AG04450 (cell line): ENCODE measurements around the gene LRRC51. TPM values are rescaled to one million over a fixed set of nuclear protein-coding genes. Genes with fewer than 3 reads are reported as not detected.

Experiments used
- CTCF ChIA-PET: fragments of 300-600, 350-600 bp; formaldehyde crosslinking; extraction: SDS; loops from one replicate; lab custom pipeline; 2022; ENCODE audit warnings: antibody characterized with exemption, inconsistent platforms; lab: Charles Lee
- POLR2A ChIA-PET: fragments of 350-600 bp; formaldehyde crosslinking; extraction: SDS; loops from one replicate; lab custom pipeline; 2021; ENCODE audit warnings: antibody characterized with exemption, inconsistent platforms; lab: Yijun Ruan, JAX
- DNase-seq: peaks from one replicate; pipeline ENCODE4 v3.0.0-alpha.2; 2011; ENCODE audit warnings: low read depth, low spot score
- H3K27ac ChIP-seq: one replicate; pipeline ENCODE4 v1.5.1; 2012; ENCODE audit warnings: low read depth, low read length, control low read depth
- H3K27me3 ChIP-seq: one replicate; pipeline ENCODE4 v1.6.0; 2012; ENCODE audit warnings: low read length; ENCODE audit not compliant: control insufficient read depth, insufficient read depth
- H3K4me3 ChIP-seq: 2 replicates; pipeline ENCODE4 v1.5.1; 2011; ENCODE audit warnings: mild to moderate bottlenecking, low read depth, low read length, control low read depth
- H3K9me3 ChIP-seq: 2 replicates; pipeline ENCODE4 v1.5.1; 2012; ENCODE audit warnings: low read length; ENCODE audit not compliant: control insufficient read depth, insufficient read depth
- CTCF ChIP-seq: IDR thresholded peaks from 2 replicates; pipeline ENCODE4 v1.5.1; 2011; ENCODE audit warnings: low read depth, low read length, control low read depth, inconsistent platforms
- polyA plus RNA-seq: library from polyadenylated mRNA; depleted of rRNA; stranded (reverse); fragments of >200 nt; gene quantifications from 2 replicates; pipeline ENCODE4 v1.2.3, GENCODE V29; 2011

Gene LRRC51
- polyA plus RNA-seq, 1 experiment = 8.6 TPM

- Histone ChIP-seq H3K27ac (peak overlapping the region; percentile 62), H3K9me3 (no peaks in the 10 kb centered on the region), H3K4me3 (peak overlapping the region; percentile 11), H3K27me3 (no peaks in the 10 kb centered on the region)
- DNase-seq = peak; percentile 21
- no peak for TF ChIP-seq CTCF
- CTCF ChIA-PET = no interaction called here
- POLR2A ChIA-PET = interaction anchor here (0.6 kb wide), 1 partner anchor 88 kb away, joined by 5 read pairs; no protein-coding TSS in a partner anchor
Observed at GRCh38 chr11:72069787-72070251, 10.8 kb upstream of the LRRC51 start.

GRCh38 chr11:72070491-72070890, 10.2 kb upstream of the LRRC51 start:
- no peak for TF ChIP-seq CTCF
- H3K27ac ChIP-seq = peak overlapping the region; percentile 62
- DNase-seq = no peak
- H3K27me3 ChIP-seq = no peaks in the 10 kb centered on the region
- CTCF ChIA-PET = no interaction called here
- no peak overlapping the region for H3K4me3 ChIP-seq
- no peaks in the 10 kb centered on the region for H3K9me3 ChIP-seq
- POLR2A ChIA-PET = interaction anchor here (0.7 kb wide), 1 partner anchor 30 kb away, joined by 3 read pairs; no protein-coding TSS in a partner anchor

GRCh38 chr11:72072348-72072747, 8.3 kb upstream of the LRRC51 start:
- H3K9me3 ChIP-seq = no peaks in the 10 kb centered on the region
- ChIA-PET CTCF (interaction anchor here (0.6 to 0.8 kb wide), 3 partner anchors 15 to 261 kb away, joined by 3 to 4 read pairs (median 3); no protein-coding TSS in a partner anchor), POLR2A (interaction anchor here (0.5 to 1.0 kb wide), 3 partner anchors 31 to 42 kb away, joined by 3 to 6 read pairs (median 3); no protein-coding TSS in a partner anchor)
- peak; percentile 42 for DNase-seq
- no peak for TF ChIP-seq CTCF
- H3K27me3 ChIP-seq = no peaks in the 10 kb centered on the region
- peak overlapping the region; percentile 84 for H3K27ac ChIP-seq
- H3K4me3 ChIP-seq = no peak overlapping the region

GRCh38 chr11:72075109-72075508, 5.5 kb upstream of the LRRC51 start:
- TF ChIP-seq CTCF = peak; percentile 18; the same call in 1 of the 2 replicates
- CTCF ChIA-PET = interaction anchor here (0.6 to 1.0 kb wide), 2 partner anchors 170 to 356 kb away, joined by 3 read pairs; no protein-coding TSS in a partner anchor
- H3K9me3 ChIP-seq = no peaks in the 10 kb centered on the region; the same call in 1 of the 2 replicates
- H3K27ac ChIP-seq = no peak overlapping the region
- H3K4me3 ChIP-seq = no peak overlapping the region
- DNase-seq = no peak
- no peaks in the 10 kb centered on the region for H3K27me3 ChIP-seq
- POLR2A ChIA-PET = no interaction called here

GRCh38 chr11:72075756-72076155, 4.9 kb upstream of the LRRC51 start:
- Histone ChIP-seq H3K27ac (no peak overlapping the region), H3K27me3 (no peaks in the 10 kb centered on the region), H3K4me3 (no peak overlapping the region), H3K9me3 (no peaks in the 10 kb centered on the region; the same call in 1 of the 2 replicates)
- POLR2A ChIA-PET = no interaction called here
- no peak for DNase-seq
- CTCF ChIA-PET = interaction anchor here (0.6 kb wide), 2 partner anchors 69 to 170 kb away, joined by 3 to 4 read pairs; no protein-coding TSS in a partner anchor
- no peak for TF ChIP-seq CTCF
